ENCODE results near the gene PLAC1. TPM values are rescaled to one million over a fixed set of nuclear protein-coding genes. Genes with fewer than 3 reads are reported as not detected.
A peak's percentile ranks its signal among the peaks of the same experiment; 100 is the strongest.

PLAC1 gene
- total RNA-seq, 1 experiment from 2014 or later, result 0.91 TPM

DNA sequence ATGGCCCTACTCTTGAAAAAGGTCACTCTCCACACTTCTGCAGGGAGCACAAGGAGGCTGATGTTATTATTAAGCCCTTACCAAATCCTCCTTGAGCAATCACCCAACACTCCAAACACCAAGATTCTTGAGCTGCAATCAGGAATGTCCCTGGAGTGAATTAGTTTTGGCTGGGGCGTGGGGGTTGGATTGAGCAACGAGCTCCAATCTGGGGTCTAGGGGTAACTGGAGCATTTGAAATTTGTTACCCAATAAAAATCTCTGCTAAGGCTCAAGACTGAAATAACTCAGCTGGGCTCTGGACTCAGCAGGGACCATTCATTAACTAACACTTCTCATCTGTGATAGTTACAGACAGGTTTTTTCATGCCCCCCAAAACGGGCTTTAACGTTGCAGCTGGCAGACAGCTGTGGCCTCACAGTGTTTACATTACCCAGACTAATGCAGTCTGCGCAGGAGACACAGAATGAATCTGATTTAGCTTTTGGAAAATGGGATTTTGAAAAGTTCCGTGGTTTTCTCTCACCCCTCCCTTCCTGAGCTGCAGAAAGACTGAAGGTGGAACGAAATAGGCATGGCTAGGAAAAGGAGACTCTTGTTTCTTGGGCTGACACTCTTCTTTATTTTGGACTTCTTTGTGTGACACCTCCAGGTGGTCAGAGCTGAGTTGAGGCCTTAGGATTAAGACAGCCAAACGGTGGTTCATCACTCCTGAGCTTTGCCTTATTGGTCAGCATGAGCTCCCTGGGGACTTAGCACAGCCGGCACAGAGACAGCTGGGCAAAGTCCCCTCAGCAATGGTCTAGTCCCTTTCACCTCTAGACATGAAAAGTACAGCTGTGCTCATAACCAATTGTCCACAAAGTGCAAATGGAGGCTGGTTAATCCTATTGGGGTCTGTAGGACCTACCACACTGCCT lies 26.6 kb downstream of the PLAC1 start:
- ChIA-PET POLR2A (interaction anchor here (0.6 to 1.1 kb wide), 3 partner anchors 12 to 46 kb away, joined by 3 read pairs; no protein-coding TSS in a partner anchor), CTCF (interaction anchor here (0.6 to 1.2 kb wide), 4 partner anchors 29 to 151 kb away, joined by 3 to 4 read pairs (median 3); no protein-coding TSS in a partner anchor)
- intact Hi-C loops (cut with micrococcal nuclease), result no loop called here
- H3K27ac Mint-ChIP-seq (ENCODE audit: low read depth, unreplicated experiment), result no peak overlapping the region
- peak; percentile 29 for DNase-seq (ENCODE audit: unreplicated experiment)
- H3K4me3 Mint-ChIP-seq (ENCODE audit: unreplicated experiment), result no peak overlapping the region
- no peaks in the 10 kb centered on the region for H3K9me3 Mint-ChIP-seq (ENCODE audit: unreplicated experiment)
- peaks cover 2% of the 10 kb centered on the region for H3K4me1 Mint-ChIP-seq (ENCODE audit: insufficient read depth, unreplicated experiment)
- BruUV-seq (replicated peaks), result no TSS peak
- TF ChIP-seq, protein P1, sequence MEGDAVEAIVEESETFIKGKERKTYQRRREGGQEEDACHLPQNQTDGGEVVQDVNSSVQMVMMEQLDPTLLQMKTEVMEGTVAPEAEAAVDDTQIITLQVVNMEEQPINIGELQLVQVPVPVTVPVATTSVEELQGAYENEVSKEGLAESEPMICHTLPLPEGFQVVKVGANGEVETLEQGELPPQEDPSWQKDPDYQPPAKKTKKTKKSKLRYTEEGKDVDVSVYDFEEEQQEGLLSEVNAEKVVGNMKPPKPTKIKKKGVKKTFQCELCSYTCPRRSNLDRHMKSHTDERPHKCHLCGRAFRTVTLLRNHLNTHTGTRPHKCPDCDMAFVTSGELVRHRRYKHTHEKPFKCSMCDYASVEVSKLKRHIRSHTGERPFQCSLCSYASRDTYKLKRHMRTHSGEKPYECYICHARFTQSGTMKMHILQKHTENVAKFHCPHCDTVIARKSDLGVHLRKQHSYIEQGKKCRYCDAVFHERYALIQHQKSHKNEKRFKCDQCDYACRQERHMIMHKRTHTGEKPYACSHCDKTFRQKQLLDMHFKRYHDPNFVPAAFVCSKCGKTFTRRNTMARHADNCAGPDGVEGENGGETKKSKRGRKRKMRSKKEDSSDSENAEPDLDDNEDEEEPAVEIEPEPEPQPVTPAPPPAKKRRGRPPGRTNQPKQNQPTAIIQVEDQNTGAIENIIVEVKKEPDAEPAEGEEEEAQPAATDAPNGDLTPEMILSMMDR (IDR thresholded peaks at IDR 0.05; ENCODE audit: unreplicated experiment), result no peak
- H3K36me3 Mint-ChIP-seq (ENCODE audit: insufficient read depth, unreplicated experiment), result no peaks in the 10 kb centered on the region
- H3K27me3 Mint-ChIP-seq (ENCODE audit: insufficient read depth, unreplicated experiment), result peaks cover 28% of the 10 kb centered on the region

DNA sequence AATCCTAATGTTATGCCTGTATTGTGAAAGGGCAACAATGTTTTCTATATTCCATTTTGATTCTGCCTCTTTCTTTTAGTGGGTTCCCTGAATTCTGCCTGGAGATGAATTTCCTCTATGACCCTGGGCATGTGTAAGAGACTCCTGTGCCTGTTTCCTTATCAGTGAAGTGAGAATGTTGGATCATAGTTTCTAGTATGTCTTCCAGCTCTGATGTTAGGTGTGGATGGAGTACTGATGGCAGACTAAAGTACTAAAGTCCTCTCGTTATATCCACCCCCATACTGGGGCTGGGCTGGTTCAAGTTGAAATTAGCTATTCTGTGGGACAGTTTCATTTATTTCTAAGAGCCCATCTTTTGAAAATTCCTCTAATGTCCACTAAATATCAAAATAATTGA lies 29.6 kb downstream of the PLAC1 start:
- Mint-ChIP-seq H3K27me3 (ENCODE audit: insufficient read depth, unreplicated experiment) (peaks cover 17% of the 10 kb centered on the region), H3K27ac (ENCODE audit: low read depth, unreplicated experiment) (no peak overlapping the region), H3K4me1 (ENCODE audit: insufficient read depth, unreplicated experiment) (peaks cover 9% of the 10 kb centered on the region), H3K9me3 (ENCODE audit: unreplicated experiment) (no peaks in the 10 kb centered on the region), H3K36me3 (ENCODE audit: insufficient read depth, unreplicated experiment) (no peaks in the 10 kb centered on the region), H3K4me3 (ENCODE audit: unreplicated experiment) (no peak overlapping the region)
- ChIA-PET POLR2A (no interaction called here), CTCF (interaction anchor here (0.7 to 1.1 kb wide), 2 partner anchors 51 to 285 kb away, joined by 3 to 4 read pairs; no protein-coding TSS in a partner anchor)
- intact Hi-C loops (cut with micrococcal nuclease), result no loop called here
- TF ChIP-seq, protein P1 (IDR thresholded peaks at IDR 0.05; ENCODE audit: unreplicated experiment), result no peak
- no TSS peak for BruUV-seq (replicated peaks)
- no peak for DNase-seq (ENCODE audit: unreplicated experiment)

DNA sequence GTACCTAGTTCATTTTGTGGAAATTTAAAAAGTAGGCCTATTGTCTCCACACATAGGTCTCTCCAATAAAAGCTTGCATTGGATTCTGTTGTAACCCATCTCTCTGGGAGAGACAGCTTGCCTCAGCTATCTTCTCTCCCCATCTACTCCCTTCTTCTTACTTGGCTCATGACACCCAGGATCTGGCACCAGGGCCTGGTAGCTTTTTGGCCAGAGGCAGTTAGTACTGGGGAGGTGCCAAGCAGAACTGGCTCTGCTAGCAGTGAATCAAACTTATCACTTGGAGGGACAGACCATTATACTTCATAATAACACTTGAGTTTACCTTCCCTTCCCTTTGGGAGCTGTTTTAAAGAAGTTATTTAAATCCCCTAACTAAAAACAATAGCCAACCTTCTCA lies 31.8 kb downstream of the PLAC1 start:
- CTCF ChIA-PET, result no interaction called here
- TF ChIP-seq, protein P1 (IDR thresholded peaks at IDR 0.05; ENCODE audit: unreplicated experiment), result no peak
- POLR2A ChIA-PET, result interaction anchor here (0.7 to 1.8 kb wide), 5 partner anchors 9 to 39 kb away, joined by 3 to 7 read pairs (median 3); no protein-coding TSS in a partner anchor
- no peak overlapping the region for H3K27ac Mint-ChIP-seq (ENCODE audit: low read depth, unreplicated experiment)
- no peak overlapping the region for H3K4me3 Mint-ChIP-seq (ENCODE audit: unreplicated experiment)
- BruUV-seq (replicated peaks), result no TSS peak
- peaks cover 18% of the 10 kb centered on the region for H3K4me1 Mint-ChIP-seq (ENCODE audit: insufficient read depth, unreplicated experiment)
- DNase-seq (ENCODE audit: unreplicated experiment), result peak; percentile 74
- H3K9me3 Mint-ChIP-seq (ENCODE audit: unreplicated experiment), result no peaks in the 10 kb centered on the region
- intact Hi-C loops (cut with micrococcal nuclease), result no loop called here
- no peaks in the 10 kb centered on the region for H3K27me3 Mint-ChIP-seq (ENCODE audit: insufficient read depth, unreplicated experiment)
- no peaks in the 10 kb centered on the region for H3K36me3 Mint-ChIP-seq (ENCODE audit: insufficient read depth, unreplicated experiment)

DNA sequence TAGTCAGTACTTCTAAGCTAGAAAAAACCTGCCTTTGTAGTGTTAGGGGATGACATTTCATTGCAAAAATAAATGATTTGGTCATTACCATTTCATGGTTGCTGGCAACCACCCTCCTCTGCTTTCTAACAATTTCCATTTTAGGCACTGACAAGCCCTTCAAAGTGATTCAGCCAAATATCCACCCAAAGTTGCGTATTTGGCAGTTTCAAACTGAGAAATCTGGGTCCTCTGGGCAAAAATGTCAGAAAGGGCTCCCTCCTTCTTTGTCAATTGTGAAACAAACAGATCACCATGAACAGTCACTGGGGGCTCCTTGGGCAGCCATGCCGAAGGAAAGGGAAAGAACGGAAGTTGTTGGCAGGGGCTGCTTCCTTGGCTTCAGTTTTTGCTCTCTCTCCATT lies 33.0 kb downstream of the PLAC1 start:
- intact Hi-C loops (cut with micrococcal nuclease), result no loop called here
- H3K27me3 Mint-ChIP-seq (ENCODE audit: insufficient read depth, unreplicated experiment), result no peaks in the 10 kb centered on the region
- no TSS peak for BruUV-seq (replicated peaks)
- TF ChIP-seq, protein P1 (IDR thresholded peaks at IDR 0.05; ENCODE audit: unreplicated experiment), result no peak
- ChIA-PET CTCF (interaction anchor here (0.7 to 1.9 kb wide), 2 partner anchors 21 to 71 kb away, joined by 3 to 5 read pairs; no protein-coding TSS in a partner anchor), POLR2A (interaction anchor here (1.8 kb wide), 1 partner anchor 21 kb away, joined by 7 read pairs; no protein-coding TSS in a partner anchor)
- H3K4me3 Mint-ChIP-seq (ENCODE audit: unreplicated experiment), result no peak overlapping the region
- no peaks in the 10 kb centered on the region for H3K9me3 Mint-ChIP-seq (ENCODE audit: unreplicated experiment)
- H3K4me1 Mint-ChIP-seq (ENCODE audit: insufficient read depth, unreplicated experiment), result peaks cover 24% of the 10 kb centered on the region
- no peak for DNase-seq (ENCODE audit: unreplicated experiment)
- H3K27ac Mint-ChIP-seq (ENCODE audit: low read depth, unreplicated experiment), result no peak overlapping the region
- no peaks in the 10 kb centered on the region for H3K36me3 Mint-ChIP-seq (ENCODE audit: insufficient read depth, unreplicated experiment)

Data from MCF 10A (cell line).